Spleen (tissue), 7 donors: ENCODE data around the gene GPR148.

ENCODE experiments used
- CTCF ChIP-seq, 11 experiments: fragments of 200-600 bp in 7 of 11; fragments of 450-650 bp in 4 of 11; sonication (generic) in 4 of 11; IDR thresholded peaks in 8 of 11; conservative IDR thresholded peaks in 3 of 11; 1 replicate in 7 of 11; 2 replicates in 4 of 11; pipeline versions ENCODE4 v1.4.0 to v1.8.0; 2016 to 2021; ENCODE audit warnings: antibody characterized with exemption in 11 of 11, inconsistent platforms in 4 of 11, mild to moderate bottlenecking in 1 of 11
- POLR2A ChIP-seq, 3 donors: fragments of 450-650 bp; IDR thresholded peaks; one replicate each; pipeline ENCODE4 v1.5.1; 2017; ENCODE audit warnings: antibody characterized with exemption in 3 of 3, mild to moderate bottlenecking in 1 of 3
- donor health status: DM: no; HTN: no; CAD: no; lungs with moderate emphysema.
- donor health status: DM: no; HTN: no; CAD: no.
- donor health status: DM: no; HTN: no; CAD: no.

GRCh38 chr2:130720036-130720435 is 8.8 kb upstream of the GPR148 start:
- no peak for TF ChIP-seq CTCF (IDR thresholded peaks at IDR 0.05 in 8 of 11, conservative IDR thresholded peaks at IDR 0.05 in 3 of 11)
- TF ChIP-seq POLR2A (IDR thresholded peaks at IDR 0.05): no peak
